PC-9 (cell line): ENCODE measurements around the gene ZNF57.

Experiments
- EZH2 ChIP-seq: fragments of 200-600 bp; sonication (generic); IDR thresholded peaks from 2 replicates; pipeline ENCODE4 v1.8.0; 2017; ENCODE audit warnings: antibody characterized with exemption, low read depth
- TF ChIP-seq, protein P1 (sequence below): fragments of 200-600 bp; sonication (generic); conservative IDR thresholded peaks from 2 replicates; pipeline ENCODE4 v1.6.1; 2017; ENCODE audit warnings: mixed run types, antibody characterized with exemption, mild to moderate bottlenecking, moderate library complexity

DNA sequence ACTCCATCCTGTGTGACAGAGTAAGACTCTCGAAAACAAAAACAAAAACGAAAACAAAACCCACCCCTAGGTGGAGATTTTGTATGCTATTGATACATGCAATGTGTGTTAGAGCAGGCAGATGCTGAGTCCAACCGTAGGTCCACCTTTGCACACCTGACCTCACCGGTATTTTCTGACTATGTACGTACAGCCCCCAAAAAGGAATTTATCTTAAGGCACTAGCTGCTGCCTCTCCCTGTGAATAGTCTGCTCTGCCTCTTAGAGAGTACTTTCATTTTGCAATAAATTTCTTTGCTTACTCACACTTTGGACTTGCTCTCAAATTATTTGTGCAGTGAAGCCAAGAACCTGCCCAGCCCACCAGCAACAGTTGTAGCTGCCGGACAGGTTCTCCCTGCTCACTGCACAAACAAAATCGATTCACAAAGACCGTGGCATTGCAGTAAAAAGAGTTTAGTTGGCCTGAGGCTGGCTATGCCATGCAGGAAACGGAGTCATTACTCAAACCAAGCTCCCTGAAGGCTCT lies 52.3 kb downstream of the ZNF57 start:
- TF ChIP-seq, protein P1, sequence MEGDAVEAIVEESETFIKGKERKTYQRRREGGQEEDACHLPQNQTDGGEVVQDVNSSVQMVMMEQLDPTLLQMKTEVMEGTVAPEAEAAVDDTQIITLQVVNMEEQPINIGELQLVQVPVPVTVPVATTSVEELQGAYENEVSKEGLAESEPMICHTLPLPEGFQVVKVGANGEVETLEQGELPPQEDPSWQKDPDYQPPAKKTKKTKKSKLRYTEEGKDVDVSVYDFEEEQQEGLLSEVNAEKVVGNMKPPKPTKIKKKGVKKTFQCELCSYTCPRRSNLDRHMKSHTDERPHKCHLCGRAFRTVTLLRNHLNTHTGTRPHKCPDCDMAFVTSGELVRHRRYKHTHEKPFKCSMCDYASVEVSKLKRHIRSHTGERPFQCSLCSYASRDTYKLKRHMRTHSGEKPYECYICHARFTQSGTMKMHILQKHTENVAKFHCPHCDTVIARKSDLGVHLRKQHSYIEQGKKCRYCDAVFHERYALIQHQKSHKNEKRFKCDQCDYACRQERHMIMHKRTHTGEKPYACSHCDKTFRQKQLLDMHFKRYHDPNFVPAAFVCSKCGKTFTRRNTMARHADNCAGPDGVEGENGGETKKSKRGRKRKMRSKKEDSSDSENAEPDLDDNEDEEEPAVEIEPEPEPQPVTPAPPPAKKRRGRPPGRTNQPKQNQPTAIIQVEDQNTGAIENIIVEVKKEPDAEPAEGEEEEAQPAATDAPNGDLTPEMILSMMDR: 0 out of 2 replicates have a peak, but pooled peaks have one; percentile 33
- no peak for TF ChIP-seq EZH2
